ENCODE data around the gene SLC25A13.
"Not testable (repeated sequence)": the region's sequence is repeated elsewhere in the genome, so short reads cannot be mapped to it uniquely, and the experiment has no call there.

SLC25A13 gene

GRCh38 chr7:96169439-96169838, 152.5 kb downstream of the SLC25A13 start:
- DNase-seq (ENCODE audit: low read depth, low spot score): no peak

- DNase-seq (ENCODE audit: low read depth, low spot score): no peak
These were observed 154.5 kb downstream of the SLC25A13 start for GRCh38 chr7:96167424-96167823.

- no peak for DNase-seq (ENCODE audit: low read depth, low spot score)
These were observed 160.0 kb downstream of the SLC25A13 start for GRCh38 chr7:96161897-96162296.

- DNase-seq (ENCODE audit: low read depth, low spot score): no peak
These were observed 164.0 kb downstream of the SLC25A13 start for GRCh38 chr7:96157856-96158255.

GRCh38 chr7:96154506-96154905, 167.4 kb downstream of the SLC25A13 start:
- DNase-seq (ENCODE audit: low read depth, low spot score): not testable (repeated sequence)

- no peak for DNase-seq (ENCODE audit: low read depth, low spot score)
These were observed 169.2 kb downstream of the SLC25A13 start for GRCh38 chr7:96152706-96153105.

GRCh38 chr7:96151889-96152288, 170.0 kb downstream of the SLC25A13 start:
- DNase-seq (ENCODE audit: low read depth, low spot score): no peak

- DNase-seq (ENCODE audit: low read depth, low spot score): no peak
These were observed 177.7 kb downstream of the SLC25A13 start for GRCh38 chr7:96144260-96144526.

GRCh38 chr7:96143495-96144259, 178.2 kb downstream of the SLC25A13 start:
- DNase-seq (ENCODE audit: low read depth, low spot score): peak; percentile 86

- DNase-seq (ENCODE audit: low read depth, low spot score): peak; percentile 68
These were observed 185.2 kb downstream of the SLC25A13 start for GRCh38 chr7:96136600-96137239.

GRCh38 chr7:96135241-96135640, 186.7 kb downstream of the SLC25A13 start:
- DNase-seq (ENCODE audit: low read depth, low spot score): peak; percentile 71

GRCh38 chr7:96131525-96131924, 190.4 kb downstream of the SLC25A13 start:
- no peak for DNase-seq (ENCODE audit: low read depth, low spot score)

- DNase-seq (ENCODE audit: low read depth, low spot score): no peak
These were observed 194.2 kb downstream of the SLC25A13 start for GRCh38 chr7:96127746-96128145.

GRCh38 chr7:96126382-96126781, 195.5 kb downstream of the SLC25A13 start:
- no peak for DNase-seq (ENCODE audit: low read depth, low spot score)

- DNase-seq (ENCODE audit: low read depth, low spot score): no peak
These were observed 199.2 kb downstream of the SLC25A13 start for GRCh38 chr7:96122746-96123145.

GRCh38 chr7:96121752-96122151, 200.1 kb downstream of the SLC25A13 start:
- peak; percentile 41 for DNase-seq (ENCODE audit: low read depth, low spot score)

GRCh38 chr7:96120445-96121225, 201.3 kb downstream of the SLC25A13 start:
- DNase-seq (ENCODE audit: low read depth, low spot score): no peak

- DNase-seq (ENCODE audit: low read depth, low spot score): peak; percentile 48
These were observed 203.4 kb downstream of the SLC25A13 start for GRCh38 chr7:96118449-96119001.

GRCh38 chr7:96116173-96116572, 205.7 kb downstream of the SLC25A13 start:
- no peak for DNase-seq (ENCODE audit: low read depth, low spot score)

- DNase-seq (ENCODE audit: low read depth, low spot score): no peak
These were observed 207.7 kb downstream of the SLC25A13 start for GRCh38 chr7:96114190-96114589.

- DNase-seq (ENCODE audit: low read depth, low spot score): no peak
These were observed 210.5 kb downstream of the SLC25A13 start for GRCh38 chr7:96111405-96111804.

GRCh38 chr7:96104984-96105383, 216.9 kb downstream of the SLC25A13 start:
- DNase-seq (ENCODE audit: low read depth, low spot score): no peak

Measured in ELF-1 (cell line).